ENCODE results near the gene KMT2B. TPM values are rescaled to one million over a fixed set of nuclear protein-coding genes. Genes with fewer than 3 reads are reported as not detected.
"Not testable (repeated sequence)": the region's sequence is repeated elsewhere in the genome, so short reads cannot be mapped to it uniquely, and the experiment has no call there.

The KMT2B gene
- total and polyA plus RNA-seq, 4 donors: 6.4 to 43.3 (median 35.7) TPM

DNA sequence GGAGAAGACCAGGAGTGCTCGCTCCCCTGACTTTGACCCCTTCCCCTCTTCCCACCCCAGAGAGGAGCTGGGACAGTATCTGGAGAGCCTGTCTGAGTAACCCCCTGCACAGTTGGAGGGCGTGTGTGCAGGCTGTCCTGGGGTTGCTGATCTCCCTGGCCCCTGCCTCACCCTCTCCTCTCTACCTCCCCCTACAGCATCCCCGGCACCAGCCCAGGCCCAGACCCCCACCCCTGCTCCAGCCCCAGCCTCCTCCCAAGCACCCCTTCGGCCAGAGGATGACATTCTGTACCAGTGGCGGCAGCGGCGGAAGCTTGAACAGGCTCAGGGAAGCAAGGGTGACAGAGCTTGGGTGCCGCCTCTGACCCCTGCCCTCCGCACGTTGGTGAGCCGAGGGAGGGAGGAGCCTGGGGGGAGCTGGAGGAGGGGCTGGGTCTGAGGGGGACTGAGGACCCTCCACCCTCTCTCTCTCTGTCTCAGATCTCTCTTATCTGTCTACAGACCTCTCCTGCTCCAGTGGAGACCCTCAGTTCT is 48.8 kb downstream of the KMT2B start:
- DNase-seq: no peak
- no peaks in the 10 kb centered on the region for H3K27me3 ChIP-seq (ENCODE audit: control insufficient read depth in 1 of 2, insufficient read depth in 2 of 2, low read length in 1 of 2)
- no peak for ATAC-seq (ENCODE audit: low FRiP score)
- no peak overlapping the region for H3K27ac ChIP-seq (ENCODE audit: low read depth in 1 of 2, low read length in 2 of 2)
- intact Hi-C loops (cut with DNase I): no loop called here
- WGBS, 2 donors: 82 to 86% methylated on average over 10 to 11 of the region's 11 CpGs
- no peak overlapping the region for H3K4me3 ChIP-seq (ENCODE audit: low read length in 2 of 2)
- no peaks in the 10 kb centered on the region for H3K4me1 ChIP-seq (ENCODE audit: control insufficient read depth in 1 of 2, insufficient read depth in 2 of 2, low read length in 2 of 2)
- no peaks in the 10 kb centered on the region for H3K9me3 ChIP-seq (ENCODE audit: control insufficient read depth, low read length)
- no peaks in the 10 kb centered on the region for H3K36me3 ChIP-seq (ENCODE audit: control insufficient read depth in 1 of 2, insufficient read depth in 2 of 2, low read length in 1 of 2)

DNA sequence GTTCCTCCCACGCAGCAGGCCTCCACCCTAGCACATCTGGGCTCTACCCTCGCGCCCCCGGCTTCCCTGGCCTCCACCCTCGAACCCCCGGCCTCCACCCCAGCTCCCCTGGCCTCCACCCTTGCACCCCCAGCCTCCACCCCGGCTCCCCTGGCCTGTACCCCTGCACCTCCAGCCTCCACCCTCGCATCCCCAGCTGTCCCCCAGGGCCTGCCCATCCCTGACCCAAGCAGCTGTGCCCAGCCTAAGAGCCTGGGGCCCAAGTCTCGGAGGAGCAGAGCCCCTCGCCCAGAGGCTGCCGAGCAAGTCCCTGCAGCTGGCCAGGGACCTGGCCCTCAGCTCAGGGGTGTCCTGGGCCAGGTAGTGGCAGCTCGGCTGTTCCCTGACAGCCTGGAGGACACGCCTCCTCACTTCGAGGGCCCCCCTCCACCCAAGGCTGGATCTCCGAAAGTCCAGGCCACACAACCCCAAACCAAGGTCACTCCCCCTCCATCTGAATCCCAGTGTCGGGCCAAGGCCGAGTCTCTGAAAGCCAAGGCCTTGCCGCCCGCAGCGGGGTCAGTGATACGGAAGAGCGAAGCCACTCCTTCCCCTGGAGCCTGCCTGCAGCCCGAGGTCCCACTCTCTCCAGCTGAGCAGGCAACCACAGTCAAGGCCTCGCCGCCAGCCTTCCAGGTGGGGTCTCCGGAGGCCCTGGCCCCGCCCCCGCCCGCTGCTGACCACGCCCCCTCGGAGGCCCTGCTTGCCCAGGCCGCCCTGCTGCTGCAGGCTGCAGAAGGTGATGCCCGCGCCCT is 49.7 kb downstream of the KMT2B start:
- Histone ChIP-seq H3K27me3 (ENCODE audit: control insufficient read depth in 1 of 2, insufficient read depth in 2 of 2, low read length in 1 of 2) (no peaks in the 10 kb centered on the region), H3K36me3 (ENCODE audit: control insufficient read depth in 1 of 2, insufficient read depth in 2 of 2, low read length in 1 of 2) (no peaks in the 10 kb centered on the region), H3K9me3 (ENCODE audit: control insufficient read depth, low read length) (no peaks in the 10 kb centered on the region), H3K27ac (ENCODE audit: low read depth in 1 of 2, low read length in 2 of 2) (no peak overlapping the region), H3K4me3 (ENCODE audit: low read length in 2 of 2) (no peak overlapping the region), H3K4me1 (ENCODE audit: control insufficient read depth in 1 of 2, insufficient read depth in 2 of 2, low read length in 2 of 2) (no peaks in the 10 kb centered on the region)
- peak in 1 of 2 donors; percentile 74 for DNase-seq
- WGBS, 2 donors: 67 to 69% methylated on average over 34 of the region's 34 CpGs
- peak; percentile 33 for ATAC-seq (ENCODE audit: low FRiP score)
- intact Hi-C loops (cut with DNase I): no loop called here

DNA sequence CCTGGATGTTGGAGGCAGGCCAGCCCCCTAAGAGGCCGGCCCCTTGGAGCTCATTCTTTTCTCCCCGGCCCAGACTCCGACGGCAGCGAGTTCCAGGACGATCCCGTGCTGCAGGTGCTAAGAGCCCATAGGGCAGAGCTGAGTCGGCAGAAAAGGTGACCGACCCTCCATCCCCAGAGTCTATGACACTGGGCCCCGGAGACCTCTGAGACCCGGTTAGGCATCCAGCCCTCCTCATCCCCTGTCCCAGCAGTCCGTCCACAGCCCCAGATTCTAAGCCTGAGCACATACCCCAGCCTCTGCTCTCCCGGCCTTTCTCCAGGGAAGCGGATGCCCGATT is 50.2 kb downstream of the KMT2B start:
- 59 to 72% methylated on average over 13 to 15 of the region's 15 CpGs for WGBS, 2 donors

DNA sequence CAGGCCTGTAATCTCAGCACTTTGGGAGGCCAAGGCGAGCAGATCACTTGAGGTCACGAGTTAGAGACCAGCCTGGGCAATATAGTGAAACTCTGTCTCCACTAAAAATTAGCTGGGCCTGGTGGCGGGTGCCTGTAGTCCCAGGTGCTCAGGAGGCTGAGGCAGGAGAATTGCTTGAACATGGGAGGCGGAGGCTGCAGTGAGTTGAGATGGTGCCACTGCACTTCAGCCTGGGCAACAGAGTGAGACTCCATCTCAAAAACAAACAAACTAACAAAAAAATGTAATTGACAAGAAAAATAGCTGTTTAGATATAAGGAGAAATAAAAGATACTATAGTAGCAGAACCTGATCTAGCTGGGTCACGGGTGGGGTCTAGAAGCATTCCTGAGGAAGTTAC is 54.6 kb downstream of the KMT2B start:
- DNase-seq; intact Hi-C loops (cut with DNase I); ATAC-seq (ENCODE audit: low FRiP score); H3K9me3 ChIP-seq (ENCODE audit: control insufficient read depth, low read length); H3K27ac ChIP-seq (ENCODE audit: low read depth in 1 of 2, low read length in 2 of 2); H3K27me3 ChIP-seq (ENCODE audit: control insufficient read depth in 1 of 2, insufficient read depth in 2 of 2, low read length in 1 of 2); H3K4me1 ChIP-seq (ENCODE audit: control insufficient read depth in 1 of 2, insufficient read depth in 2 of 2, low read length in 2 of 2); H3K4me3 ChIP-seq (ENCODE audit: low read length in 2 of 2); H3K36me3 ChIP-seq (ENCODE audit: control insufficient read depth in 1 of 2, insufficient read depth in 2 of 2, low read length in 1 of 2): not testable (repeated sequence)
- 95 to 98% methylated on average over 5 of the region's 5 CpGs for WGBS, 2 donors

More for the DNA sequence above, 50.2 kb downstream of the KMT2B start:
- no peaks in the 10 kb centered on the region for H3K36me3 ChIP-seq (ENCODE audit: control insufficient read depth in 1 of 2, insufficient read depth in 2 of 2, low read length in 1 of 2)
- intact Hi-C loops (cut with DNase I): no loop called here
- no peak overlapping the region for H3K4me3 ChIP-seq (ENCODE audit: low read length in 2 of 2)
- ATAC-seq (ENCODE audit: low FRiP score): no peak
- no peaks in the 10 kb centered on the region for H3K27me3 ChIP-seq (ENCODE audit: control insufficient read depth in 1 of 2, insufficient read depth in 2 of 2, low read length in 1 of 2)
- no peak overlapping the region for H3K27ac ChIP-seq (ENCODE audit: low read depth in 1 of 2, low read length in 2 of 2)
- peak in 1 of 2 donors; percentile 64 for DNase-seq
- H3K9me3 ChIP-seq (ENCODE audit: control insufficient read depth, low read length): no peaks in the 10 kb centered on the region
- H3K4me1 ChIP-seq (ENCODE audit: control insufficient read depth in 1 of 2, insufficient read depth in 2 of 2, low read length in 2 of 2): no peaks in the 10 kb centered on the region

DNA sequence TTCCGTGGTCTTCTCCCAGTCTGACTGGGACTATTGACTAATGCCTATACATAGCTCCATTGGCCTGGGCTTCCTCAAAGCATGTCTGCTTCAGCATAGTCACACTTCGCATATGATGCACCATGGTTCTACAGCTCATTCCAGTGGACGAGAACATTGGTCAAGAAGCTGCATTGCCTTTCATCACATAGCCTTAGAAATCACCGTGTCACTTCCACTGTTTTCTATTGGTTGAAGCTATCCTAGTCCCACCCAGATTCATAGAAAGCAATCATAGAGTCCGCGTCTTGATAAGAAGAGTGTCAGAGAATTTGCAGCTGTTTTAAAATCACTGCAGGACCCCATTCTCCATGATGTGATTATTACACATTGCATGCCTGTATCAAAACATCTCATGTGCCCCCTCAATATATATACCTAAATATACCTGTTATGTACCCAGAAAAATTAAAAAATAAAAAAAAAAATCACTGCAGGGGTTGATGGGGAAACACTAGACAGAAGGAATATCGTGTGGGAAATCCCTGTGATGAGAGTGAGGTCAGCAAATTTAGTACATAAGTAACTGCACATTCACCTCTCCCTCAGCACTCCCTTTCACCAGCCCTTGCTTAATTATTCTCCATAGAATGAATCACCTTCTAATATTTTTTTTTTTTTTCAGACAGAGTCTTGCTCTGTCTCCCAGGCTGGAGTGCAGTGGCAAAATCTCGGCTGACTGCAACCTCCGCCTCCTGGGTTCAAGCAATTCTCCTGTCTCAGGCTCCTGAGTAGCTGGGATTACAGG is 55.4 kb downstream of the KMT2B start:
- WGBS, 2 donors: 53 to 55% methylated on average over 9 of the region's 9 CpGs

DNA sequence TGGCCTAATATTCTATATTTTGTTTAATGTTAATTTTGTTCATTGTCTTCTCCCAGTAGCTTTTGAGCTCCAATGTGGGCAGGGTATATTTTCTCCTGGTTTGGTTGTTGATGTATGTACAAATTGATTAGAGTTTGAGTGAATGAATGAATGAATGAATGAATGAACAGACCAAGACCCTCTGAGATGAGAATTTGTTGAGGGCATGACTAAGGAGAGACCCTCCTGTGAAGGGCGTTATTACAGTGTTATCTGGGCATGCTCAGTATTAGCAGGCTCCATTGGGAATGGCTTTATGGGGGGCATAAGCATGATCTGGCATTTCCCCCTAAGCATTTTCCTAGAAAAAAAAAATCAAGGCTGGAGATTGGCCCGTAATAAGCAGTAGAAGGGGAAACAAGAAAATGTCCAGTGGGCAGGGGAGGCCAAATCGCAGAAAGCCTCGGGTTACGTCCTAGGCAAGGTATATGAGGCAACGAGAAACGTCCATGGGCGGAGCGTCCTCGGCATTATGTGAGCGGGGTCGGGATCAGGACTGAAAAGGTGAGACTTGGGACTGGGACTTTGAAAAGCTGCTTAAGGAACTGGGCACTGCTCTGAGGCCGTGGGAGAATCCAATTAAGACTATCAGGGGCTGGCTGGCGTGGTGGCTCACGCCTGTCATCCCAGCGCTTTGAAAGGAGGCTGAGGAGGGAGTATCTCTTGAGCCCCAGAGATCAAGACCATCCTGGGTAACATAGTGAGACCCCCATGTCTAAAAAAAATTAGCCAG is 56.7 kb downstream of the KMT2B start:
- Histone ChIP-seq H3K36me3 (ENCODE audit: control insufficient read depth in 1 of 2, insufficient read depth in 2 of 2, low read length in 1 of 2) (no peaks in the 10 kb centered on the region), H3K9me3 (ENCODE audit: control insufficient read depth, low read length) (no peaks in the 10 kb centered on the region), H3K4me3 (ENCODE audit: low read length in 2 of 2) (no peak overlapping the region), H3K27me3 (ENCODE audit: control insufficient read depth in 1 of 2, insufficient read depth in 2 of 2, low read length in 1 of 2) (no peaks in the 10 kb centered on the region), H3K4me1 (ENCODE audit: control insufficient read depth in 1 of 2, insufficient read depth in 2 of 2, low read length in 2 of 2) (no peaks in the 10 kb centered on the region), H3K27ac (ENCODE audit: low read depth in 1 of 2, low read length in 2 of 2) (no peak overlapping the region)
- 34 to 40% methylated on average over 16 of the region's 16 CpGs for WGBS, 2 donors
- ATAC-seq (ENCODE audit: low FRiP score): no peak
- peak in 1 of 2 donors; percentile 66 for DNase-seq
- intact Hi-C loops (cut with DNase I): loop anchor here in 1 of 2 donors (5.0 kb wide), 1 partner anchor 103 kb away; no protein-coding TSS in a partner anchor

More for the DNA sequence above, 55.4 kb downstream of the KMT2B start:
- no peak for DNase-seq
- no peaks in the 10 kb centered on the region for H3K36me3 ChIP-seq (ENCODE audit: control insufficient read depth in 1 of 2, insufficient read depth in 2 of 2, low read length in 1 of 2)
- no peaks in the 10 kb centered on the region for H3K4me1 ChIP-seq (ENCODE audit: control insufficient read depth in 1 of 2, insufficient read depth in 2 of 2, low read length in 2 of 2)
- ATAC-seq (ENCODE audit: low FRiP score): no peak
- H3K27me3 ChIP-seq (ENCODE audit: control insufficient read depth in 1 of 2, insufficient read depth in 2 of 2, low read length in 1 of 2): no peaks in the 10 kb centered on the region
- H3K4me3 ChIP-seq (ENCODE audit: low read length in 2 of 2): no peak overlapping the region
- no peak overlapping the region for H3K27ac ChIP-seq (ENCODE audit: low read depth in 1 of 2, low read length in 2 of 2)
- intact Hi-C loops (cut with DNase I): no loop called here
- H3K9me3 ChIP-seq (ENCODE audit: control insufficient read depth, low read length): no peaks in the 10 kb centered on the region

DNA sequence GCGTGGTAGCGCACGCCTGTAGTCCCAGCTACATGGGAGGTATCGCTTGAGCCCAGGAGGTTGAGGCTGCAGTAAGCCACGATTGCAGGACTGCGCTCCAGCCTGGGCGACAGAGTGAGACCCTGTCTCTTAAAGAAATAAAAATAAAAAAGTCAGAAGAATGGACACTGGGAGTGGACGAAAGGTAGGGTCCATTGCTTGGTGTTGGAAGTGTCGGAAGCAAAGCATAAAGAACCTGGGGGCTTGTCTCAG is 57.2 kb downstream of the KMT2B start:
- 8 to 14% methylated on average over 9 of the region's 9 CpGs for WGBS, 2 donors
- intact Hi-C loops (cut with DNase I): loop anchor here in 1 of 2 donors (5.0 kb wide), 1 partner anchor 102 kb away; no protein-coding TSS in a partner anchor
- Histone ChIP-seq H3K4me1 (ENCODE audit: control insufficient read depth in 1 of 2, insufficient read depth in 2 of 2, low read length in 2 of 2) (no peaks in the 10 kb centered on the region), H3K9me3 (ENCODE audit: control insufficient read depth, low read length) (no peaks in the 10 kb centered on the region), H3K4me3 (ENCODE audit: low read length in 2 of 2) (no peak overlapping the region), H3K27me3 (ENCODE audit: control insufficient read depth in 1 of 2, insufficient read depth in 2 of 2, low read length in 1 of 2) (no peaks in the 10 kb centered on the region), H3K27ac (ENCODE audit: low read depth in 1 of 2, low read length in 2 of 2) (no peak overlapping the region), H3K36me3 (ENCODE audit: control insufficient read depth in 1 of 2, insufficient read depth in 2 of 2, low read length in 1 of 2) (no peaks in the 10 kb centered on the region)
- no peak for DNase-seq
- ATAC-seq (ENCODE audit: low FRiP score): no peak

DNA sequence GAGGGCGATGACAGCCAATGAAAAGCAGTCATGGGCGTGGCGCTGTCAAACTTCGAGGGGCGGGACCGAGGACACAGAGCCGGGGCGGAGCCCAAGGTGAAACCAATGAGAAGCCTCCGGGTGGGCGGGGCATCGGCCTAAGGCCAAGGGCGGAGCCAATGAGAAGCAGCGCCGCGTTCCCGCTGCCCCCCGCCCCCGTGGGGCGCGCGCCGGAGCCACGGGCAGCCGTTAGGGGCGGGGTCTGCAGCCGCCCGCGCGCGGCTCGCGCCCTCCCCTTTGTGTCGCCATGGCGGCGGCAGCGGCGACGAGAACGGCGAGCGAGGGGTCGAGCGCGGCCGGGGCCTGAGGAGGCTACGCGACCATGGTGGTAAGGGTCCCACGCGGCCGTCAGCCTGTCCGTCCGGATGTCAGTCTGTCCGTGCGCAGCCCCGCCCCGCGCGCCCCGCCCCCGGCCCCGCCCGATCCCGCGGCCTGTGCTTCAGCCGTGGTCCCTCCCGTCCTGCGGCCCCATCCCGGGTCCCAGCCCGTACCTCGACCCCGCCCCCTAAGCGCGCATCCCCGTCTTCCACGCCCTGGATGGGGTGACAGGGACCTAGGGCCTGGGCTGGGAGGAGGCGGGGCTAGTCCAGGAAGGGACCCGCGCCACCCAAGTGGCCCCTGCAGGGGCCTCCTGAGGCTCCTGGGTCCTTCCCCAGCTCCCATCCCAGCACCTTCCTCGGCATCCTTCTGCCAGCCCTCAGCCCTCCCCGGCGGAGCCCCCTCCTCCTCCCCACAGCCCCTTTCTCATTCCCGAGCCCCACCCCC is 57.7 kb downstream of the KMT2B start, which contains the start of gene ARHGAP33:
Gene ARHGAP33 (plus strand): TSS at position 267 of the 804 bp plus-strand sequence. CDS start 95 bp downstream, at position 362.
- Histone ChIP-seq H3K27me3 (ENCODE audit: control insufficient read depth in 1 of 2, insufficient read depth in 2 of 2, low read length in 1 of 2) (no peaks in the 10 kb centered on the region), H3K4me1 (ENCODE audit: control insufficient read depth in 1 of 2, insufficient read depth in 2 of 2, low read length in 2 of 2) (no peaks in the 10 kb centered on the region), H3K9me3 (ENCODE audit: control insufficient read depth, low read length) (no peaks in the 10 kb centered on the region), H3K27ac (ENCODE audit: low read depth in 1 of 2, low read length in 2 of 2) (no peak within 1 kb of the TSS), H3K36me3 (ENCODE audit: control insufficient read depth in 1 of 2, insufficient read depth in 2 of 2, low read length in 1 of 2) (no peaks in the 10 kb centered on the region), H3K4me3 (ENCODE audit: low read length in 2 of 2) (peak within 1 kb of the TSS; percentile 73 to 91)
- 0 to 1% methylated on average over 28 to 82 of the region's 82 CpGs for WGBS, 2 donors
- ATAC-seq (ENCODE audit: low FRiP score): peak; percentile 99
- peak; percentile 99 to 100 for DNase-seq
- intact Hi-C loops (cut with DNase I): loop anchor here in 1 of 2 donors (5.0 kb wide), 1 partner anchor 102 kb away; no protein-coding TSS in a partner anchor
